Activated naive CD8-positive, alpha-beta T cell treated with anti-CD3 and anti-CD28 coated beads, Interleukin-2, amount 50 U/mL, for 24 hours (primary cell): ENCODE data around the gene MEGF9.

Experiments
- ATAC-seq: fragments of 150-1000 bp; cut with Tn5 transposase; one replicate; pipeline ENCODE4 v1.10.0; 2021
- DNase-seq: peaks from one replicate; pipeline ENCODE4 v3.0.0; 2021
- H3K27ac Mint-ChIP-seq: one replicate; pipeline ENCODE4 v1.8.0; 2021; ENCODE audit warnings: mild to moderate bottlenecking, mixed read lengths
- H3K27me3 Mint-ChIP-seq: one replicate; pipeline ENCODE4 v1.8.0; 2021; ENCODE audit warnings: mixed read lengths
- H3K36me3 Mint-ChIP-seq: one replicate; pipeline ENCODE4 v1.8.0; 2021; ENCODE audit warnings: low read depth, mixed read lengths
- H3K4me1 Mint-ChIP-seq: one replicate; pipeline ENCODE4 v1.8.0; 2021; ENCODE audit warnings: mixed read lengths
- H3K4me3 Mint-ChIP-seq: one replicate; pipeline ENCODE4 v1.8.0; 2021; ENCODE audit warnings: mild to moderate bottlenecking, moderate library complexity, mixed read lengths
- H3K9me3 Mint-ChIP-seq: one replicate; pipeline ENCODE4 v1.8.0; 2021; ENCODE audit warnings: mixed read lengths

MEGF9 gene

GRCh38 chr9:120676767-120677402, 37.4 kb downstream of the MEGF9 start:
- Mint-ChIP-seq H3K4me1 (no peaks in the 10 kb centered on the region), H3K9me3 (no peaks in the 10 kb centered on the region), H3K27me3 (no peaks in the 10 kb centered on the region), H3K27ac (no peak overlapping the region), H3K4me3 (no peak overlapping the region), H3K36me3 (no peaks in the 10 kb centered on the region)
- ATAC-seq (no peak), DNase-seq (no peak)

- Mint-ChIP-seq H3K4me1 (no peaks in the 10 kb centered on the region), H3K9me3 (no peaks in the 10 kb centered on the region), H3K27ac (no peak overlapping the region), H3K27me3 (no peaks in the 10 kb centered on the region), H3K36me3 (no peaks in the 10 kb centered on the region), H3K4me3 (no peak overlapping the region)
- ATAC-seq (no peak), DNase-seq (no peak)
Measured at GRCh38 chr9:120668399-120668798, 45.9 kb downstream of the MEGF9 start.

GRCh38 chr9:120663950-120664349, 50.3 kb downstream of the MEGF9 start:
- no peak overlapping the region for H3K27ac Mint-ChIP-seq
- H3K4me1 Mint-ChIP-seq = peaks cover 6% of the 10 kb centered on the region
- DNase-seq (no peak), ATAC-seq (no peak)
- H3K4me3 Mint-ChIP-seq = no peak overlapping the region
- no peaks in the 10 kb centered on the region for H3K9me3 Mint-ChIP-seq
- H3K27me3 Mint-ChIP-seq = no peaks in the 10 kb centered on the region
- no peaks in the 10 kb centered on the region for H3K36me3 Mint-ChIP-seq

- H3K27me3 Mint-ChIP-seq = no peaks in the 10 kb centered on the region
- H3K9me3 Mint-ChIP-seq = no peaks in the 10 kb centered on the region
- no peak overlapping the region for H3K4me3 Mint-ChIP-seq
- no peak overlapping the region for H3K27ac Mint-ChIP-seq
- ATAC-seq = no peak
- peaks cover 6% of the 10 kb centered on the region for H3K4me1 Mint-ChIP-seq
- no peak for DNase-seq
- H3K36me3 Mint-ChIP-seq = no peaks in the 10 kb centered on the region
Measured at GRCh38 chr9:120663380-120663779, 50.9 kb downstream of the MEGF9 start.

- no peak overlapping the region for H3K4me3 Mint-ChIP-seq
- H3K27ac Mint-ChIP-seq = no peak overlapping the region
Measured at GRCh38 chr9:120662513-120662912, 51.8 kb downstream of the MEGF9 start.

GRCh38 chr9:120659676-120660075, 54.6 kb downstream of the MEGF9 start:
- H3K27ac Mint-ChIP-seq = no peak overlapping the region
- peaks cover 11% of the 10 kb centered on the region for H3K4me1 Mint-ChIP-seq
- no peaks in the 10 kb centered on the region for H3K27me3 Mint-ChIP-seq
- ATAC-seq (no peak), DNase-seq (no peak)
- H3K36me3 Mint-ChIP-seq = peaks cover 3% of the 10 kb centered on the region
- H3K9me3 Mint-ChIP-seq = no peaks in the 10 kb centered on the region
- H3K4me3 Mint-ChIP-seq = no peak overlapping the region

More at GRCh38 chr9:120662513-120662912, 51.8 kb downstream of the MEGF9 start:
- Mint-ChIP-seq H3K27me3 (no peaks in the 10 kb centered on the region), H3K4me1 (peaks cover 6% of the 10 kb centered on the region), H3K9me3 (no peaks in the 10 kb centered on the region), H3K36me3 (peaks cover under 1% of the 10 kb centered on the region)
- ATAC-seq = no peak
- DNase-seq = no peak

- Mint-ChIP-seq H3K27me3 (no peaks in the 10 kb centered on the region), H3K27ac (no peak overlapping the region), H3K4me1 (peaks cover 13% of the 10 kb centered on the region), H3K36me3 (peaks cover 3% of the 10 kb centered on the region), H3K4me3 (no peak overlapping the region), H3K9me3 (no peaks in the 10 kb centered on the region)
- ATAC-seq (no peak), DNase-seq (no peak)
Measured at GRCh38 chr9:120659209-120659608, 55.1 kb downstream of the MEGF9 start.

- DNase-seq = no peak
- Mint-ChIP-seq H3K27ac (no peak overlapping the region), H3K4me3 (no peak overlapping the region), H3K4me1 (peaks cover 9% of the 10 kb centered on the region), H3K36me3 (peaks cover 3% of the 10 kb centered on the region), H3K27me3 (no peaks in the 10 kb centered on the region), H3K9me3 (no peaks in the 10 kb centered on the region)
- peak; percentile 88 for ATAC-seq
Measured at GRCh38 chr9:120655005-120655622, 59.2 kb downstream of the MEGF9 start.

- DNase-seq (no peak), ATAC-seq (no peak)
- Mint-ChIP-seq H3K36me3 (peaks cover 5% of the 10 kb centered on the region), H3K4me3 (no peak overlapping the region), H3K9me3 (no peaks in the 10 kb centered on the region), H3K4me1 (peaks cover 9% of the 10 kb centered on the region), H3K27ac (no peak overlapping the region), H3K27me3 (no peaks in the 10 kb centered on the region)
Measured at GRCh38 chr9:120654272-120654671, 60.0 kb downstream of the MEGF9 start.

GRCh38 chr9:120653762-120654161, 60.5 kb downstream of the MEGF9 start:
- DNase-seq (no peak), ATAC-seq (no peak)
- Mint-ChIP-seq H3K4me3 (no peak overlapping the region), H3K36me3 (peaks cover 5% of the 10 kb centered on the region), H3K4me1 (peaks cover 9% of the 10 kb centered on the region), H3K9me3 (no peaks in the 10 kb centered on the region), H3K27me3 (no peaks in the 10 kb centered on the region), H3K27ac (no peak overlapping the region)

- H3K4me1 Mint-ChIP-seq = peaks cover 9% of the 10 kb centered on the region
- ATAC-seq (no peak), DNase-seq (no peak)
- peaks cover 5% of the 10 kb centered on the region for H3K36me3 Mint-ChIP-seq
- no peak overlapping the region for H3K4me3 Mint-ChIP-seq
- H3K27me3 Mint-ChIP-seq = no peaks in the 10 kb centered on the region
- H3K9me3 Mint-ChIP-seq = no peaks in the 10 kb centered on the region
- H3K27ac Mint-ChIP-seq = no peak overlapping the region
Measured at GRCh38 chr9:120652934-120653333, 61.3 kb downstream of the MEGF9 start.

- DNase-seq = no peak
- Mint-ChIP-seq H3K27me3 (no peaks in the 10 kb centered on the region), H3K4me1 (peaks cover 8% of the 10 kb centered on the region), H3K9me3 (no peaks in the 10 kb centered on the region), H3K4me3 (no peak overlapping the region), H3K27ac (no peak overlapping the region), H3K36me3 (peaks cover 2% of the 10 kb centered on the region)
- no peak for ATAC-seq
Measured at GRCh38 chr9:120650352-120650751, 63.9 kb downstream of the MEGF9 start.

- peaks cover 2% of the 10 kb centered on the region for H3K36me3 Mint-ChIP-seq
Measured at GRCh38 chr9:120648581-120649197, 65.6 kb downstream of the MEGF9 start.

GRCh38 chr9:120646948-120647347, 67.3 kb downstream of the MEGF9 start:
- H3K4me1 Mint-ChIP-seq = peaks cover 1% of the 10 kb centered on the region
- DNase-seq = no peak
- no peaks in the 10 kb centered on the region for H3K9me3 Mint-ChIP-seq
- no peak overlapping the region for H3K27ac Mint-ChIP-seq
- no peaks in the 10 kb centered on the region for H3K27me3 Mint-ChIP-seq
- no peak for ATAC-seq
- no peak overlapping the region for H3K4me3 Mint-ChIP-seq
- peaks cover 2% of the 10 kb centered on the region for H3K36me3 Mint-ChIP-seq

More at GRCh38 chr9:120648581-120649197, 65.6 kb downstream of the MEGF9 start:
- no peak for ATAC-seq
- DNase-seq = no peak
- H3K27me3 Mint-ChIP-seq = no peaks in the 10 kb centered on the region
- H3K4me1 Mint-ChIP-seq = no peaks in the 10 kb centered on the region
- H3K27ac Mint-ChIP-seq = no peak overlapping the region
- no peaks in the 10 kb centered on the region for H3K9me3 Mint-ChIP-seq
- H3K4me3 Mint-ChIP-seq = no peak overlapping the region

GRCh38 chr9:120645760-120646159, 68.5 kb downstream of the MEGF9 start:
- Mint-ChIP-seq H3K27ac (no peak overlapping the region), H3K36me3 (peaks cover 7% of the 10 kb centered on the region), H3K4me3 (no peak overlapping the region), H3K27me3 (no peaks in the 10 kb centered on the region), H3K9me3 (peaks cover 4% of the 10 kb centered on the region), H3K4me1 (peaks cover 3% of the 10 kb centered on the region)
- ATAC-seq (no peak), DNase-seq (no peak)
